Memory B cell (primary cell): ENCODE data around the gene FILIP1L.
"Not testable (repeated sequence)": the region's sequence is repeated elsewhere in the genome, so short reads cannot be mapped to it uniquely, and the experiment has no call there.

Source experiments
- ATAC-seq: fragments of 150-1000 bp; cut with Tn5 transposase; 2 replicates; pipeline ENCODE4 v1.10.0; 2021; ENCODE audit warnings: low read depth, mild to moderate bottlenecking, moderate library complexity
- DNase-seq, 2 donors: peaks; one replicate each; pipeline ENCODE4 v3.0.0; 2022; ENCODE audit warnings: low spot score in 2 of 2
- H3K27ac Mint-ChIP-seq: one replicate; pipeline ENCODE4 v1.8.0; 2022; ENCODE audit warnings: mild to moderate bottlenecking, moderate library complexity, mixed read lengths
- H3K27me3 Mint-ChIP-seq: one replicate; pipeline ENCODE4 v1.8.0; 2022; ENCODE audit warnings: mixed read lengths
- H3K36me3 Mint-ChIP-seq: one replicate; pipeline ENCODE4 v1.8.0; 2022; ENCODE audit warnings: mild to moderate bottlenecking, mixed read lengths
- H3K4me1 Mint-ChIP-seq: one replicate; pipeline ENCODE4 v1.8.0; 2022; ENCODE audit warnings: mixed read lengths
- H3K4me3 Mint-ChIP-seq: one replicate; pipeline ENCODE4 v1.8.0; 2022; ENCODE audit warnings: mild to moderate bottlenecking, moderate library complexity, mixed read lengths
- H3K9me3 Mint-ChIP-seq: one replicate; pipeline ENCODE4 v1.8.0; 2022; ENCODE audit warnings: mixed read lengths

The FILIP1L gene

DNA sequence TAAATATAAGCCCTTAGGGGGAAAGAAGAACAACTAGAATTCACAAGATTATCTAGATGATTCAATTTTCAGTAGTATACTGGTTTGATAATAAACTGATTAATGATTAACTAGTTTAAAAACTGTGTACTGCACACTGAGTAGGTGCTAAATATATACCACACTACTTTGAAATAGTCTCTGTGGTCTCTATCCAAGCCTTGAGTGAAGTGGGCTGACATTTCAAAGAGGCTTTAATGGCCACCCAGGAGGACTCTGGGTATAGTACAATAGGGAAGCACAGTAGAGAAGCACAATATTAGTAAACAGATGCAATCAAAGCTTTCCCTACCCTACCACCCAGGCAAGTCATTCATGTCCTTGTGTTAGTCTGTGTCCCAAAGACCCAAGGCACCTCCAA lies 46.7 kb downstream of the FILIP1L start:
- H3K27ac Mint-ChIP-seq = no peak overlapping the region
- peaks cover 2% of the 10 kb centered on the region for H3K36me3 Mint-ChIP-seq
- no peaks in the 10 kb centered on the region for H3K9me3 Mint-ChIP-seq
- H3K27me3 Mint-ChIP-seq = no peaks in the 10 kb centered on the region
- H3K4me1 Mint-ChIP-seq = peaks cover 16% of the 10 kb centered on the region
- DNase-seq (no peak), ATAC-seq (no peak)
- no peak overlapping the region for H3K4me3 Mint-ChIP-seq

DNA sequence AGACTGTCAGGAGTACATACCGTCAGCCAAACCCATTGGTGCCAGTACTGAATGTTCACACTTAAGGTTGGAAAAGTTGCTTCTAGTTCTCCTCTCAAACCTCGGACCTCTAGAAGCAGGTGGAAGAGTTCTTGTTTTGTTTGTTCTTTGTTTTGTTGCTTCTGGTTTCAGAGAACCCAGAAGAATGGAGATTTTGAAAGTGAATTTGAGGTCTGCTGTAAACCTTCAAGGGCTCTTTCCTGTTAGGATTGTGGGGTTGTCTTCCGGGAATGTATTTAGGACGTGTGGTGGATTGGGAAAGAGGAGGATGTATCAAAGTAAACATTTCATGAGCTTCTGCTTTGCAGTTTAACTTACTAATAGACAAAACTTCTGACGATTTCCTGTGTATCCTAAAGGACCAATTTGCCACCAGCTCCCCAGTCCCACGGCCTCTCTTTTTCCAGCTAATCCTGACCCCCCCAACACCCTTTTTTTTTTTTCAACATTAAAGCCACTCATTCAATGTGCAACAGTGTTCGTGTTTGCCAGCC lies 50.3 kb downstream of the FILIP1L start:
- ATAC-seq = no peak
- DNase-seq = no peak
- no peaks in the 10 kb centered on the region for H3K9me3 Mint-ChIP-seq
- H3K27me3 Mint-ChIP-seq = no peaks in the 10 kb centered on the region
- H3K36me3 Mint-ChIP-seq = peaks cover 2% of the 10 kb centered on the region
- peaks cover 6% of the 10 kb centered on the region for H3K4me1 Mint-ChIP-seq
- H3K4me3 Mint-ChIP-seq = no peak overlapping the region
- no peak overlapping the region for H3K27ac Mint-ChIP-seq

DNA sequence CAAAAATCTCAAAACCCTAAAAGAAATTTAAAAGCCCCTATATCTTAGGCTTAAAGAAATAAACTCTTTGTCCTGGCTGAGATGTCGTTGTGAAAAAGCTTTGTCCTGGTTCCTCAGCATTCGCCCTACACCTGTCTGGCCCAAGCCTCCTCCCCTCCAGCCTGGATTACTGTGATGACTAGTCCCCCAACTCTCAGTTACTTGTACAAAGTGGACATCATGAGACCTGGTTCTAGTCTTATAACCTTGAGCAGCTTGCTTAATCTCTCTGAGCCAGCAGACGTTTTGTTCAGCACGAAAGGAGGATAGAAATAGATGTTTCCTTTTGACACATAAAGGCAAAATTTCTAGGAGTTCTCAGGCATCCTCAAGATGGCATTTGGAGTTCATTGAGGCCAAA lies 51.6 kb downstream of the FILIP1L start:
- DNase-seq = no peak
- Mint-ChIP-seq H3K27ac (no peak overlapping the region), H3K36me3 (peaks cover 2% of the 10 kb centered on the region), H3K27me3 (no peaks in the 10 kb centered on the region), H3K4me3 (no peak overlapping the region), H3K4me1 (peaks cover 2% of the 10 kb centered on the region), H3K9me3 (no peaks in the 10 kb centered on the region)
- ATAC-seq = no peak

- Mint-ChIP-seq H3K9me3 (no peaks in the 10 kb centered on the region), H3K27ac (no peak overlapping the region), H3K36me3 (peaks cover 2% of the 10 kb centered on the region), H3K4me3 (no peak overlapping the region), H3K4me1 (peaks cover 2% of the 10 kb centered on the region), H3K27me3 (no peaks in the 10 kb centered on the region)
- ATAC-seq (peak; percentile 52), DNase-seq (no peak)
Measured at GRCh38 chr3:100060685-100061484, 53.4 kb downstream of the FILIP1L start.

GRCh38 chr3:100059472-100059871 lies 54.8 kb downstream of the FILIP1L start:
- Mint-ChIP-seq H3K27me3 (no peaks in the 10 kb centered on the region), H3K4me1 (peaks cover 5% of the 10 kb centered on the region), H3K9me3 (no peaks in the 10 kb centered on the region), H3K4me3 (no peak overlapping the region), H3K27ac (no peak overlapping the region), H3K36me3 (peaks cover 9% of the 10 kb centered on the region)
- ATAC-seq (no peak), DNase-seq (no peak)

DNA sequence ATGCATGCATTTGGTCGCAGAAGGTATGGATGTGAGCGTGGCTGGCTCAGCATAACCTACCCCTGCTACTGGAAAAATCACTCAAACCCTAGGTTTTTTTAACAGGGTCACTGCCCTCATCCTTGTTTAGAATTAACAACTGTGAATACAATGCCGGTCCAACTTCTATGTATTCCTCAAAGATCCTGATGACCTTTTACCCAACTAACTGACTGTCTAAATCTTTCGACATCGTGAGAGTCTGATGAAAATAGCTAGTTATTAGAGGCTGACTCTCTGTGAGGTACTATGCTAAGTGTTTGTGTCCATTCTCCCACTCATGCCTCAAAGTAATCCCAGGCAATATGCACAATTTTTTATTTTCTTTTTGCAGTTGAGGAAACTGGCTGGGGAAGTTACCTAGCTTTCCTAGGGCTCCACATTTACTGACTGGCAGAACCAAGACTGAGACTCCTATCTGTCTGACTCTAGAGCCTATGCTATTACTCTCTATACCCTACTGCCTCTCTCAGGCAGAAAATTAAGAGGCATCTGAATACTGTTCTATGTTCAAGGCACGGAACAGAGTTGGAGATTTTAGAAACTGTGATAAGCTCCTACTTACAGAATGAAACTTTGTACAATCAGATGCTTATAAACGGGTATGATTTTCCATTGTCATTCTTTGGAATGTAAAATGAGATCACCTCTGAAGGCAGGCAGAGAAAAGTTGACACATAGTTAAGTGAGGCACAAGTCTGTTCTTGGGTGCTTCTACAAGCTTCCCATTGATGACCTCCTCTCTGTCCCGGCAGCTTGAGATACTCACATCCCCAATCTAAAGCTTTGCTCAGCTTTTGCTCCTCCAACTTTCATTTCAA lies 56.4 kb downstream of the FILIP1L start:
- ATAC-seq (no peak), DNase-seq (no peak)
- H3K4me1 Mint-ChIP-seq = peaks cover 5% of the 10 kb centered on the region
- no peaks in the 10 kb centered on the region for H3K27me3 Mint-ChIP-seq
- H3K27ac Mint-ChIP-seq = no peak overlapping the region
- no peak overlapping the region for H3K4me3 Mint-ChIP-seq
- no peaks in the 10 kb centered on the region for H3K9me3 Mint-ChIP-seq
- peaks cover 9% of the 10 kb centered on the region for H3K36me3 Mint-ChIP-seq

DNA sequence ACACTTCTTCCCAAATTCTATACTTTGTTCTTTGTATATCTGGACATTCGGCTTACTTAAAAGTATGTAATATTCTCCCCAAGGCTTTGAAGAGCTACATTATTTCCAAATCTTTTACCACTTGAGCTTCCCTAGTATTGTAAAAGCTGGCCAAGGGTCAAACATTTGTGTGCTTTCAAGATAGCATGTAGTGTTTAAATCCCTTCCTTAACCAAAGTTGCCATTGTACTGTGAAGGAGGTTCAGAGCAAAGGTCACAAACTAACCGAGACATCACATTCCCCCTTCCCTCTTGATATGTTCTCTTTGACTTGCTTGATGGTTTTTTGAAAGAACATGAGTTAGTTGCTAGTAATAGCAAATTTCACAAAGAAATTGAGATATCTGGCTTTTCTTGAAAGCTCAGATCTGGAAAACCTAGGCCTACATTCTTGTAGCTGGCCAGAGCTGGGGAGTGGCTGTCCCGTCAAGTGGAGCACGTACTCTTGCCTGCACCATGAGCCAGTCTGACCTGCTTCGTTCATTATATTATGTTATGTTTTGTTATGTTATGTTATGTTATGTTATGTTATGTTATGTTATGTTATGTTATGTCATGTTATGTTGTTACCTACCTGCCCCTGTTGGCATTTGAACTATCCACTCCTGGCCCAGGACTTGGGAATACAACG lies 60.2 kb downstream of the FILIP1L start:
- H3K9me3 Mint-ChIP-seq = no peaks in the 10 kb centered on the region
- peaks cover 5% of the 10 kb centered on the region for H3K4me1 Mint-ChIP-seq
- ATAC-seq (no peak), DNase-seq (no peak)
- no peak overlapping the region for H3K27ac Mint-ChIP-seq
- H3K27me3 Mint-ChIP-seq = no peaks in the 10 kb centered on the region
- no peak overlapping the region for H3K4me3 Mint-ChIP-seq
- peaks cover 7% of the 10 kb centered on the region for H3K36me3 Mint-ChIP-seq

DNA sequence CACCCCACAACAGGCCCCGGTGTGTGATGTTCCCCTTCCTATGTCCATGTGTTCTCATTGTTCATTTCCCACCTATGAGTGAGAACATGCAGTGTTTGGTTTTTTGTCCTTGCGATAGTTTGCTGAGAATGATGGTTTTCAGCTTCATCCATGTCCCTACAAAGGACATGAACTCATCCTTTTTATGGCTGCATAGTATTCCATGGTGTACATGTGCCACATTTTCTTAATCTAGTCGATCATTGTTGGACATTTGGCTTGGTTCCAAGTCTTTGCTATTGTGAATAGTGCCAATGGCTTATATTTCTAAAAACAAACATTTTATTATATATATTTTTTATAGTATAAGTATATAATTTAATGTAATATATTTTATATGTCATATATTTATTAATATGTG lies 62.8 kb downstream of the FILIP1L start:
- H3K27me3 Mint-ChIP-seq, H3K36me3 Mint-ChIP-seq, H3K4me3 Mint-ChIP-seq, DNase-seq, ATAC-seq, H3K9me3 Mint-ChIP-seq, H3K27ac Mint-ChIP-seq: not testable (repeated sequence)
- H3K4me1 Mint-ChIP-seq = peaks cover 19% of the 10 kb centered on the region

- Mint-ChIP-seq H3K27me3 (no peaks in the 10 kb centered on the region), H3K36me3 (no peaks in the 10 kb centered on the region), H3K4me3 (peak overlapping the region; percentile 80), H3K4me1 (peaks cover 41% of the 10 kb centered on the region), H3K27ac (peak overlapping the region; percentile 96), H3K9me3 (no peaks in the 10 kb centered on the region)
- ATAC-seq (no peak), DNase-seq (no peak)
Measured at GRCh38 chr3:100048248-100048647, 66.1 kb downstream of the FILIP1L start.

GRCh38 chr3:100047455-100048141 lies 66.7 kb downstream of the FILIP1L start:
- Mint-ChIP-seq H3K27ac (peak overlapping the region; percentile 96), H3K4me1 (peaks cover 46% of the 10 kb centered on the region), H3K9me3 (no peaks in the 10 kb centered on the region), H3K27me3 (no peaks in the 10 kb centered on the region), H3K36me3 (no peaks in the 10 kb centered on the region), H3K4me3 (peak overlapping the region; percentile 80)
- DNase-seq (peak; percentile 34 to 45), ATAC-seq (peak; percentile 69)

DNA sequence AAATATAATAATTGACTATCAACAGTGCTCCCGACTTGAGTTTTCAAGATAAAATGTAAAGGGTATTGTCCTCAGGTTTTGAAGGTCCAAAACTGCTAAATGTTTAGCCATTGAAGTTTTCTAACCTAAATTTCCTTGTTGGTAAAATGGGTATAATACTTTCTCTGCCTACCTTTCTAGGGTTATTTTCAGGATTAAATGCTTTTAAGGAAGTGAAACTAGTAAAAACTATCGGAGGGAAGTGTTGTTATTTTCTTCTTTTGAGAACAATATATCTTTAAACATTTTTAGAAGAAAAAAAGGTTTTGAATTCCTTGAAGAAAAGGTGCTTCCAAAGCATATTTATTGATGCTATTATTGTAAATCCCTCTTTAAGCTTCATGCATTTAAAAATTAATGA lies 67.3 kb downstream of the FILIP1L start:
- Mint-ChIP-seq H3K9me3 (no peaks in the 10 kb centered on the region), H3K4me1 (peaks cover 48% of the 10 kb centered on the region), H3K36me3 (no peaks in the 10 kb centered on the region), H3K27ac (peak overlapping the region; percentile 96), H3K4me3 (peak overlapping the region; percentile 80), H3K27me3 (no peaks in the 10 kb centered on the region)
- ATAC-seq (no peak), DNase-seq (no peak)

DNA sequence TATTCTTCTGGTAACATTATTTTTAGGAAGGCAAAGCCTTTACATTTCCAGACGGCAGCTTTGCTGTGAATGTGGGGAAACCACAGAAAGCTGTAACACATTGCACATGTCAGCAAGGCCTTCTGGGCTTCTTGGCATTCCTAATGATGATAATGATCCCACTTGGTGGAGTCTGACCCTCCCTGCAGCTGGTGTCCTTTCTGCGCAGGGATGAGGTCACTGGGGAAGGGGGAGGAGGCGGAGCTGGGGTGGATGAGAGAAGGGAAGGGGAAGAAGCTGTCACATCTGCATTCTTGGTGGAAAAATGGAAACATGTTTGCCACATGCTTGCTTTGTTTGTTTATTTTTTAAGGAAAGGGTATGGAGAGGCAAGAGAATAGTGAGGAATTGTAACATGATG lies 68.6 kb downstream of the FILIP1L start:
- H3K36me3 Mint-ChIP-seq = no peaks in the 10 kb centered on the region
- no peak overlapping the region for H3K4me3 Mint-ChIP-seq
- DNase-seq = no peak
- peaks cover 53% of the 10 kb centered on the region for H3K4me1 Mint-ChIP-seq
- no peak for ATAC-seq
- no peaks in the 10 kb centered on the region for H3K27me3 Mint-ChIP-seq
- no peaks in the 10 kb centered on the region for H3K9me3 Mint-ChIP-seq
- H3K27ac Mint-ChIP-seq = peak overlapping the region; percentile 50

DNA sequence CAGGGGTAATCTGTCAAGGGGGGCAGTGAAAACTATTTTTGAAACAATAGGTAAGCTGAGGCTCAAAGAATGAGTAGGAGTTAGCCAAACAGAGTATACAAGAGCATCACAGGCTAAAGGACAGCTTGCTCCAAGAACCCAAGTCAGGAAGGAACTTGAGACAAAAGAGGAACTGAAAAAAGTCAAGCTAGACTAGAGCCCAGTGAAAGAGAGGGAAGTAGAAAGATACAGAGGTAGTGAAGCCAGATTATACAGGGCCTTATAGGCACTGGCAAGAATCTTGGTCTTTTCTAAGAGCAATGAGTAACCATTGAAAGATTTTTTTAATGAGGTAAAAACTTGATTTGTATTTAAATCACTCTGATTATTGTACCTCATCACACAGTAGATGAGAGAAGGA lies 69.9 kb downstream of the FILIP1L start:
- Mint-ChIP-seq H3K4me3 (no peak overlapping the region), H3K27me3 (no peaks in the 10 kb centered on the region), H3K36me3 (no peaks in the 10 kb centered on the region), H3K27ac (peak overlapping the region; percentile 50), H3K4me1 (peaks cover 59% of the 10 kb centered on the region), H3K9me3 (no peaks in the 10 kb centered on the region)
- DNase-seq = peak in 1 of 2 donors; percentile 64
- ATAC-seq = peak; percentile 80
